ENCODE data around the gene CRYL1. TPM values are rescaled to one million over a fixed set of nuclear protein-coding genes. Genes with fewer than 3 reads are reported as not detected.

Gene CRYL1
- polyA plus RNA-seq, 1 of the 3 experiments (the other 2 are of a cell fraction) = 34.8 TPM

DNA sequence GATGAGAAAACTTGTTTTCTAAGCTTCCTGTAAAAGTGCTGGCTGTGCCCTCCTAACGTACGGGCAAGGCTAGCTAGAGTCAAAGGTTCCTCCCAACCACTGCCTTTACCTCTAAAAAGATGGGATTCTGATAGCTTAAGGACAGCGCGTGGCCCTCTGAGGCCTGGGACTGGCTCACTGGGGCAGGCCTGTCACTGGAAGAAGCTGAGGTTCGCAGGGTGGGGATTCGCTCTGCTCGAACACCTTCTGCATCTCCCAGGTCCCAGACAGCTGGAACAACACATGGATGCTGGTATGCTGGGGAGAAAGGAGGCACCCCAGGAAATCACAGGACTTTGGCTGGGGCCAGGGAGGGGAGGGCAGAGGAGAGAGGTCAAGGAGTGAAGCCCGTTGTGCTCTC lies 53.1 kb downstream of the CRYL1 start:
- Histone ChIP-seq H3K9me3 (no peaks in the 10 kb centered on the region), H3K36me3 (replicated peaks in 1 of 2; ENCODE audit: control insufficient read depth in 1 of 2, insufficient read depth in 2 of 2, low read length in 1 of 2) (no peaks in the 10 kb centered on the region), H3K4me2 (no peak overlapping the region), H4K20me1 (ENCODE audit: insufficient read depth) (no peaks in the 10 kb centered on the region), H3K27ac (ENCODE audit: low read depth in 2 of 2, low read length in 1 of 2) (no peak overlapping the region), H3K9ac (no peak overlapping the region), H3K4me3 (ENCODE audit: low read depth in 2 of 2, low read length in 1 of 2) (no peak overlapping the region), H3K4me1 (ENCODE audit: control insufficient read depth in 1 of 2, insufficient read depth in 2 of 2, low read depth in 1 of 2, low read length in 1 of 2) (no peaks in the 10 kb centered on the region), H2AFZ (ENCODE audit: low read depth) (no peak overlapping the region), H3K79me2 (ENCODE audit: insufficient read depth) (no peaks in the 10 kb centered on the region), H3F3A (replicated peaks; ENCODE audit: insufficient read depth) (no peaks in the 10 kb centered on the region), H3K9me2 (no peaks in the 10 kb centered on the region), H3K27me3 (ENCODE audit: insufficient read depth) (no peaks in the 10 kb centered on the region)
- TF ChIP-seq RCOR1 (IDR thresholded peaks at IDR 0.05; ENCODE audit: low read length) (no peak), NFIC (IDR thresholded peaks at IDR 0.05; ENCODE audit: borderline replicate concordance) (no peak), JUND (IDR thresholded peaks at IDR 0.05) (no peak), EZH2phosphoT487 (IDR thresholded peaks at IDR 0.05; ENCODE audit: borderline replicate concordance, low read depth) (no peak), CHD2 (IDR thresholded peaks at IDR 0.05; ENCODE audit: low read length, partially characterized antibody) (no peak), USF1 (IDR thresholded peaks at IDR 0.05; ENCODE audit: borderline replicate concordance, low read depth) (no peak), MEF2A (IDR thresholded peaks at IDR 0.05; ENCODE audit: borderline replicate concordance, low read depth) (no peak), RFX5 (IDR thresholded peaks at IDR 0.05; ENCODE audit: low read length) (no peak), FOXJ3 (CRISPR knock-in tag; IDR thresholded peaks at IDR 0.05) (no peak), RXRA (IDR thresholded peaks at IDR 0.05; ENCODE audit: borderline replicate concordance, low read depth) (no peak), RAD21 (IDR thresholded peaks at IDR 0.05; ENCODE audit: low read length) (no peak), FOSL2 (IDR thresholded peaks at IDR 0.05; ENCODE audit: borderline replicate concordance, low read depth) (no peak)
- TF ChIP-seq, protein P1, sequence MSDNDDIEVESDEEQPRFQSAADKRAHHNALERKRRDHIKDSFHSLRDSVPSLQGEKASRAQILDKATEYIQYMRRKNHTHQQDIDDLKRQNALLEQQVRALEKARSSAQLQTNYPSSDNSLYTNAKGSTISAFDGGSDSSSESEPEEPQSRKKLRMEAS (IDR thresholded peaks at IDR 0.05; ENCODE audit: low read depth) = no peak
- POLR2A ChIA-PET = no interaction called here
- WGBS (ENCODE audit: low lambda C conversion rate) = 83% methylated on average over 8 of the region's 8 CpGs
- CTCF ChIA-PET = interaction anchor here (1.0 kb wide), 1 partner anchor 22 kb away, joined by 4 read pairs; no protein-coding TSS in a partner anchor
- DNase-seq = no peak

DNA sequence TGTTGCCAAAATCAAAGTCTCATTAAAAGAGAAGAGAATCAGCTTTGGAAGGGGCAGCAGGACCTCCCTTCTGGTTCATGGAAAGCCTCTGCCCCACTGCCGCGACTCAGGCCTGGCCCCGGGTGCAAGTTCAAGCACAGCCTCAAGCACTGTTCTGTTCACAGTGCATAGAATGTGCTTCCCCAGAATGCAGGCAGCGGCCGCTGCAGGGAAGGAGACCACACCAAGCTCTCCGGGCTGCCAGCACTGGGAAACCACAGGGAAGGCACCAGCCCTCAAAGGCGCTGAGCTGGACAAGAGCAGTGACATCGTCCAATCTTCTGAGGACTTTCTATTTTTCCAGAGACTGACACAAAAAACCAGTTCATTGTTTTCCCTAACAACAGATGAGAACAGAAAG lies 55.5 kb downstream of the CRYL1 start:
- no peaks in the 10 kb centered on the region for H3K27me3 ChIP-seq (ENCODE audit: insufficient read depth)
- no peaks in the 10 kb centered on the region; a peak in 1 of 4 replicates for H3K4me1 ChIP-seq (ENCODE audit: control insufficient read depth in 1 of 2, insufficient read depth in 2 of 2, low read depth in 1 of 2, low read length in 1 of 2)
- no peak overlapping the region for H3K9ac ChIP-seq
- no peaks in the 10 kb centered on the region for H3K9me3 ChIP-seq
- WGBS (ENCODE audit: low lambda C conversion rate) = 93% methylated on average over 5 of the region's 8 CpGs
- no peaks in the 10 kb centered on the region for H4K20me1 ChIP-seq (ENCODE audit: insufficient read depth)
- no peak overlapping the region for H3K4me3 ChIP-seq (ENCODE audit: low read depth in 2 of 2, low read length in 1 of 2)
- H3K9me2 ChIP-seq = no peaks in the 10 kb centered on the region
- no peaks in the 10 kb centered on the region for H3F3A ChIP-seq (replicated peaks; ENCODE audit: insufficient read depth)
- H3K36me3 ChIP-seq (replicated peaks in 1 of 2; ENCODE audit: control insufficient read depth in 1 of 2, insufficient read depth in 2 of 2, low read length in 1 of 2) = no peaks in the 10 kb centered on the region
- no peak for DNase-seq
- H2AFZ ChIP-seq (ENCODE audit: low read depth) = no peak overlapping the region
- H3K79me2 ChIP-seq (ENCODE audit: insufficient read depth) = no peaks in the 10 kb centered on the region
- no peak overlapping the region for H3K4me2 ChIP-seq
- no peak overlapping the region for H3K27ac ChIP-seq (ENCODE audit: low read depth in 2 of 2, low read length in 1 of 2)
- ChIA-PET CTCF (interaction anchor here (0.7 to 1.2 kb wide), 2 partner anchors 18 to 1814 kb away, joined by 3 to 4 read pairs; no protein-coding TSS in a partner anchor), POLR2A (no interaction called here)
- TF ChIP-seq RAD21 (IDR thresholded peaks at IDR 0.05; ENCODE audit: low read length) = no peak
- no peak for TF ChIP-seq EP300 (IDR thresholded peaks at IDR 0.05; ENCODE audit: borderline replicate concordance in 1 of 2, low read depth in 1 of 2, low read length in 1 of 2)
- TF ChIP-seq CHD2 (IDR thresholded peaks at IDR 0.05; ENCODE audit: low read length, partially characterized antibody) = no peak
- TF ChIP-seq EZH2phosphoT487 (IDR thresholded peaks at IDR 0.05; ENCODE audit: borderline replicate concordance, low read depth) = no peak
- no peak for TF ChIP-seq SMC3 (IDR thresholded peaks at IDR 0.05; ENCODE audit: low read depth, low read length)
- no peak for TF ChIP-seq USF1 (IDR thresholded peaks at IDR 0.05; ENCODE audit: borderline replicate concordance, low read depth)

Data from SK-N-SH (cell line).